Left ventricle myocardium inferior (tissue), 1 donor: ENCODE data around the gene MOK. TPM values are rescaled to one million over a fixed set of nuclear protein-coding genes. Genes with fewer than 3 reads are reported as not detected.

Experiments used
- DNase-seq: peaks from one replicate; pipeline ENCODE4 v3.0.0-alpha.2; 2020
- H3K27ac ChIP-seq: fragments of 200-600 bp; replicated peaks from 2 replicates; pipeline ENCODE4 v1.8.0; 2021
- H3K27me3 ChIP-seq: fragments of 200-600 bp; 2 replicates; pipeline ENCODE4 v1.8.0; 2021; ENCODE audit warnings: low read depth
- H3K36me3 ChIP-seq: fragments of 200-600 bp; 2 replicates; pipeline ENCODE4 v1.8.0; 2021
- H3K4me1 ChIP-seq: fragments of 200-600 bp; 2 replicates; pipeline ENCODE4 v1.8.0; 2021
- H3K4me3 ChIP-seq: fragments of 200-600 bp; 2 replicates; pipeline ENCODE4 v1.8.0; 2021; ENCODE audit warnings: mild to moderate bottlenecking, moderate library complexity
- H3K9me3 ChIP-seq: fragments of 200-600 bp; replicated peaks from 2 replicates; pipeline ENCODE4 v1.8.0; 2021
- CTCF ChIP-seq: fragments of 200-600 bp; IDR thresholded peaks from 2 replicates; pipeline ENCODE4 v1.8.0; 2021; ENCODE audit warnings: antibody characterized with exemption, mild to moderate bottlenecking, borderline replicate concordance
- intact Hi-C: fragments of 100-400 bp; cut with micrococcal nuclease; formaldehyde crosslinking; loops from one replicate; pipeline ENCODE4 v1.11.0; 2022
- total RNA-seq: library from RNA; stranded (reverse); fragmentation: NEBNext Ultra II Directional; extraction: Animal tissue kit (Norgen Biotek cat#: 25700); gene quantifications from one replicate; pipeline ENCODE4 v1.2.1, GENCODE V29; 2021
- donor health status: DM: no; HTN: yes; CAD: no; lungs with severe emphysema.

The MOK gene
- total RNA-seq, 1 donor from 2014 or later: 12.2 TPM

GRCh38 chr14:102223682-102224081 is 81.3 kb downstream of the MOK start:
- H3K4me3 ChIP-seq: no peak overlapping the region
- H3K36me3 ChIP-seq: peaks cover 23% of the 10 kb centered on the region
- H3K27ac ChIP-seq: no peak overlapping the region
- no peak for TF ChIP-seq CTCF
- intact Hi-C loops: no loop called here
- H3K27me3 ChIP-seq: no peaks in the 10 kb centered on the region
- peaks cover 28% of the 10 kb centered on the region for H3K4me1 ChIP-seq
- H3K9me3 ChIP-seq: no peaks in the 10 kb centered on the region
- no peak for DNase-seq

GRCh38 chr14:102222751-102223150 is 82.2 kb downstream of the MOK start:
- Histone ChIP-seq H3K9me3 (no peaks in the 10 kb centered on the region), H3K36me3 (peaks cover 22% of the 10 kb centered on the region), H3K27me3 (no peaks in the 10 kb centered on the region), H3K4me1 (peaks cover 37% of the 10 kb centered on the region), H3K4me3 (no peak overlapping the region), H3K27ac (no peak overlapping the region)
- DNase-seq: no peak
- TF ChIP-seq CTCF: no peak
- intact Hi-C loops: no loop called here

GRCh38 chr14:102222009-102222575 is 82.9 kb downstream of the MOK start:
- H3K4me3 ChIP-seq: no peak overlapping the region
- peaks cover 38% of the 10 kb centered on the region for H3K4me1 ChIP-seq
- no peak for DNase-seq
- intact Hi-C loops: no loop called here
- no peaks in the 10 kb centered on the region for H3K27me3 ChIP-seq
- no peak for TF ChIP-seq CTCF
- peaks cover 22% of the 10 kb centered on the region for H3K36me3 ChIP-seq
- H3K9me3 ChIP-seq: no peaks in the 10 kb centered on the region
- H3K27ac ChIP-seq: no peak overlapping the region

GRCh38 chr14:102221026-102221425 is 83.9 kb downstream of the MOK start:
- Histone ChIP-seq H3K27ac (peak overlapping the region; percentile 18), H3K4me3 (no peak overlapping the region), H3K27me3 (no peaks in the 10 kb centered on the region), H3K9me3 (no peaks in the 10 kb centered on the region), H3K4me1 (peaks cover 44% of the 10 kb centered on the region), H3K36me3 (peaks cover 22% of the 10 kb centered on the region)
- no peak for TF ChIP-seq CTCF
- DNase-seq: no peak
- intact Hi-C loops: no loop called here

- no peak overlapping the region for H3K27ac ChIP-seq
- peaks cover 21% of the 10 kb centered on the region for H3K36me3 ChIP-seq
- no peak for TF ChIP-seq CTCF
- no peak overlapping the region for H3K4me3 ChIP-seq
- intact Hi-C loops: no loop called here
- H3K9me3 ChIP-seq: no peaks in the 10 kb centered on the region
- H3K4me1 ChIP-seq: peaks cover 54% of the 10 kb centered on the region
- H3K27me3 ChIP-seq: no peaks in the 10 kb centered on the region
- no peak for DNase-seq
Measured at GRCh38 chr14:102220031-102220430, 84.9 kb downstream of the MOK start.
